GM18508 (cell line): ENCODE measurements around the gene GOLGA6L2.

ENCODE experiments used
- ATAC-seq: cut with Tn5 transposase; IDR thresholded peaks from one replicate; pipeline ENCODE4 v1.9.1; 2021; ENCODE audit warnings: moderate number of reproducible peaks; ENCODE audit not compliant: insufficient read depth, unreplicated experiment

GOLGA6L2 gene

GRCh38 chr15:23395030-23395692 is 51.9 kb downstream of the GOLGA6L2 start:
- no peak for ATAC-seq
